Measurements from ENCODE around the gene PTF1A. TPM values are rescaled to one million over a fixed set of nuclear protein-coding genes. Genes with fewer than 3 reads are reported as not detected.

The PTF1A gene
- total RNA-seq, 1 donor from 2014 or later, result 0.51 TPM

DNA sequence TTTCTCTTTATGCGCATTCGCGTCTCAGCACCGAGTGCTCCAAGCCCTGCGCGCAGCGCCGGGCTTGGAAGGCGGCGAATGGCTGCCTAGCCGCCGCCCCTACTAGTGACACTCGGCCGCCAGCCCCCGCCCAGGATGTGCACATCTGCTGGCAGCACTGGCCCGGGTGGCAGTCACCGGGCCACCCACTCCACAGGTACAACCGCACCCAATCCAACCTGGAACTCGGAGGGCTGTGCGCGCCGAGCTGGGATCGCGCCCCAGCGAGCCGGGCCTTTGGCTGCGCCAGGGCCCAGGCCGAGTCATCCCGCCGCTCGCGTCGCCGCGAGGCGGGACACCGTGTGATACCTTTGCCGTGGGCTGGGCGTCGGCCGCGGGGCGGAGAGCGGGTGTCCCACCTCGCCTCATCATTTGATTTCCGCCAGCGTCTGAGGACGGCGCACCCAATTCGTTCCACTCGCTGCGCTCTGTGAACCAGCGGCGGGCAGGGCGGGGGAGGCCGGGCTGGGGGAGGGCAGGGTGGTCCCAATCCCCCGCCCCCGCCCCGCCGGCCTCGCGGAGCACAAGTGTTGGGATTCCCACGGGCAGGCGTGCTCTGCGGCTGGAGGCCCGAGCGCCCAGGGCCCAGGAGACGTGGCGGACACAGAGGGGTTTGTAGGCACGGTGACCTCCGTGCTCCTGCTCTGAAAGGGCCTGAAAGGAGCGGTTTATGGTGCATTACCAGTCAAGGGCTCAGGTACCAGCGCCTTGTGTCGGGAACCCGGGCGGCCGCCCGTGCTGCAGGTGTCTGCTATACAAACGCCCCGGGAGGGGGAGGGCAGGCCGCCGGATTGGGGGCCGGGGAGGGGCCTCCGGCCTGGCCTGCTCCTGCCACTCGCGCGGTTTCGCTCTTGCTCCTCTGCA is 17.8 kb upstream of the PTF1A start:
- no peak for DNase-seq (ENCODE audit: extremely low spot score, unreplicated experiment)
- H3K9me3 Mint-ChIP-seq, result no peaks in the 10 kb centered on the region
- H3K36me3 Mint-ChIP-seq, result no peaks in the 10 kb centered on the region
- no peak overlapping the region for H3K27ac Mint-ChIP-seq
- peaks cover 90% of the 10 kb centered on the region for H3K27me3 Mint-ChIP-seq
- H3K4me1 Mint-ChIP-seq (ENCODE audit: unreplicated experiment), result no peaks in the 10 kb centered on the region
- peak overlapping the region; percentile 69 for H3K4me3 Mint-ChIP-seq
- TF ChIP-seq, protein P1, sequence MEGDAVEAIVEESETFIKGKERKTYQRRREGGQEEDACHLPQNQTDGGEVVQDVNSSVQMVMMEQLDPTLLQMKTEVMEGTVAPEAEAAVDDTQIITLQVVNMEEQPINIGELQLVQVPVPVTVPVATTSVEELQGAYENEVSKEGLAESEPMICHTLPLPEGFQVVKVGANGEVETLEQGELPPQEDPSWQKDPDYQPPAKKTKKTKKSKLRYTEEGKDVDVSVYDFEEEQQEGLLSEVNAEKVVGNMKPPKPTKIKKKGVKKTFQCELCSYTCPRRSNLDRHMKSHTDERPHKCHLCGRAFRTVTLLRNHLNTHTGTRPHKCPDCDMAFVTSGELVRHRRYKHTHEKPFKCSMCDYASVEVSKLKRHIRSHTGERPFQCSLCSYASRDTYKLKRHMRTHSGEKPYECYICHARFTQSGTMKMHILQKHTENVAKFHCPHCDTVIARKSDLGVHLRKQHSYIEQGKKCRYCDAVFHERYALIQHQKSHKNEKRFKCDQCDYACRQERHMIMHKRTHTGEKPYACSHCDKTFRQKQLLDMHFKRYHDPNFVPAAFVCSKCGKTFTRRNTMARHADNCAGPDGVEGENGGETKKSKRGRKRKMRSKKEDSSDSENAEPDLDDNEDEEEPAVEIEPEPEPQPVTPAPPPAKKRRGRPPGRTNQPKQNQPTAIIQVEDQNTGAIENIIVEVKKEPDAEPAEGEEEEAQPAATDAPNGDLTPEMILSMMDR (conservative IDR thresholded peaks at IDR 0.05), result no peak

DNA sequence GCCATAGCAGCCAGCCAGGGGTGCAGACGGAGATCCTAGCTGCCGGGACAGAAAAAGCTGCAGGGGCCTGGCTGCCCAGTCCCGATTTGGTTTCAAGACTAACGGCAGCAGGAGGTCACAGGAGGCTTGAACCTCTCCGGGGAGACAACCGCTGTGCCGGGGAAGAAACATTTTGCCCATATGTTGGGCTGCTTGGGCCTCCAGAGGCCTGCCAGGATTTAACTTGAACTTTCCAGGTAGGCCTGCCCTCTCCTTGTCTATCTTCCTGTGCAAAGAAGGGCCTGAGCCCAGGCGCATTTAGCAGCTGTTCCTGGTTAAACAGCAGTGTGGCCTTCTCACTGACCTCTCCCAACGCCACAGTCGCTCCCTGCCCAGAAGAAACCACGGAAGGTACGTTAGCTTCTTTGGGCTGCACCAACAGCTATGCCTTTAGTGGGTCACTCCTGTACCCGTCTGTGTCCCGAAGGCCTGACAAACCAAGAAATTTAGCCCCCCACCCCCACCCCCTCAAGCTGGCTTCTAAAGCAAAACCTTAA is 17.1 kb upstream of the PTF1A start:
- Mint-ChIP-seq H3K27ac (no peak overlapping the region), H3K4me1 (ENCODE audit: unreplicated experiment) (no peaks in the 10 kb centered on the region), H3K4me3 (no peak overlapping the region), H3K36me3 (no peaks in the 10 kb centered on the region), H3K9me3 (no peaks in the 10 kb centered on the region), H3K27me3 (peaks cover 91% of the 10 kb centered on the region)
- TF ChIP-seq, protein P1 (conservative IDR thresholded peaks at IDR 0.05), result no peak
- DNase-seq (ENCODE audit: extremely low spot score, unreplicated experiment), result no peak

DNA sequence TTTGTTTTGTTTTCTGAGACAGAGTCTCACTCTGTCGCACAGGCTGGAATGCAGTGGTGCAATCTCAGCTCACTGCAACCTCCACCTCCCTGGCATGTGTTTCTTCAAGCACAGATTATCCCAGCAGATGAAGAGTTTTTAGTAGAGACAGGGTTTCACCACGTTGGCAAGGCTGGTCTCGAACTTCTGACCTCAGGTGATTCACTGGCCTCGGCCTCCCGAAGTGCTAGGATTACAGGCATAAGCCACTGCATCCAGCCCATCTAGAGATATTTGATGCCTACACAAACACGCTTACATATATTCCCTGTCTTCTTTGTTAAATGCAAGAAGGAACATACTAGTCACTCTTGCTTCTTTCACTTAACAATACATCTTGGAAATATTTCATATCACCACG is 5.9 kb upstream of the PTF1A start:
- no peak overlapping the region for H3K27ac Mint-ChIP-seq
- no peak overlapping the region for H3K4me3 Mint-ChIP-seq
- DNase-seq (ENCODE audit: extremely low spot score, unreplicated experiment), result no peak
- TF ChIP-seq, protein P1 (conservative IDR thresholded peaks at IDR 0.05), result no peak
- peaks cover 3% of the 10 kb centered on the region for H3K4me1 Mint-ChIP-seq (ENCODE audit: unreplicated experiment)
- no peaks in the 10 kb centered on the region for H3K9me3 Mint-ChIP-seq
- H3K36me3 Mint-ChIP-seq, result no peaks in the 10 kb centered on the region
- peaks cover 88% of the 10 kb centered on the region for H3K27me3 Mint-ChIP-seq

DNA sequence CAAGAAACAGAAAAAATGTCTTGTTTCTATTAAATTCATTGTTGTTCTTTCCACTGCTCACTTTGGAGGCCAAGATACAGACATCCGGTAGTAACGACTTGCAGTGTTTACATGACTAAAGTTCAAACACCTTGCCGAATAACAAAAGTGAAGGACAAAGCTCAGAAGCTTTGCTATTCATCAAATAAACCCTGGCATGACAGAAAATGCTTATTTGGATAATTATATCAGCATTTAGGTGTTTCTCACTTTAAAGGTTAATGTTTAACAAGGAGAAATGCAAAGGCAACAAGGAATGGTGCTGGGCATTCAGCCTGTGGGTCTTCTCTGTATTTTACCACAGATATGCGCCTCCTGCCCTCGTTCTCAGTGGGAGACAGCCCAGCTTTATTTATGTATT is 5.4 kb upstream of the PTF1A start:
- Mint-ChIP-seq H3K27me3 (peaks cover 89% of the 10 kb centered on the region), H3K4me3 (no peak overlapping the region), H3K27ac (no peak overlapping the region), H3K9me3 (no peaks in the 10 kb centered on the region), H3K4me1 (ENCODE audit: unreplicated experiment) (peaks cover 3% of the 10 kb centered on the region), H3K36me3 (no peaks in the 10 kb centered on the region)
- no peak for DNase-seq (ENCODE audit: extremely low spot score, unreplicated experiment)
- TF ChIP-seq, protein P1 (conservative IDR thresholded peaks at IDR 0.05), result no peak

DNA sequence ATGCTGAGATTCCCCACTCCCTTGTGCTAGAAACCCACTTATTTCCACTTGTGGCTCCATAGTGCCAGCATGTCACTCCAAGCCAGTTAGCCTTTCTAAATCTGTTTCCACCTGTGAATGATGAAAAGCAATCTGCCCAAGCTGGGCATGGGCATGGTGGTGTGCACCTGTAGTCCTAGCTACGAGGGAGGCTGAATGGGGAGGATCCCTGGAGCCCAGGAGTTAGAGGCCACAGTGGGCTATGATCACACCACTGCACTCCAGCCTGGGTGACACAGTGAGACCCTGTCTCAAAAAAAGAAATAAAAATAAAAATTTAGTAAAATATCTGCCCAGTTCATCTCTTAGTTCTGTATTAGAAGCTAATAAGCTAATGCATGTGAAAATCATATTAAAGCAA is 5.0 kb upstream of the PTF1A start:
- DNase-seq (ENCODE audit: extremely low spot score, unreplicated experiment), result no peak
- Mint-ChIP-seq H3K4me1 (ENCODE audit: unreplicated experiment) (peaks cover 3% of the 10 kb centered on the region), H3K4me3 (no peak overlapping the region), H3K9me3 (no peaks in the 10 kb centered on the region), H3K27ac (no peak overlapping the region), H3K27me3 (peaks cover 84% of the 10 kb centered on the region), H3K36me3 (no peaks in the 10 kb centered on the region)
- TF ChIP-seq, protein P1 (conservative IDR thresholded peaks at IDR 0.05), result no peak
